ENCODE measurements around the gene FXR2.
"Not testable (repeated sequence)": the region's sequence is repeated elsewhere in the genome, so short reads cannot be mapped to it uniquely, and the experiment has no call there.

- not testable (repeated sequence) for TF ChIP-seq CTCF (IDR thresholded peaks at IDR 0.05 in 8 of 11, conservative IDR thresholded peaks at IDR 0.05 in 3 of 11); POLR2A (IDR thresholded peaks at IDR 0.05)
Observed at GRCh38 chr17:7641635-7642034, 26.9 kb upstream of the FXR2 start.
